ENCODE results near the gene NCKAP5. TPM values are rescaled to one million over a fixed set of nuclear protein-coding genes. Genes with fewer than 3 reads are reported as not detected.

The NCKAP5 gene
- polyA plus RNA-seq, 3 donors = 7.6 to 10.1 (median 8.2) TPM

DNA sequence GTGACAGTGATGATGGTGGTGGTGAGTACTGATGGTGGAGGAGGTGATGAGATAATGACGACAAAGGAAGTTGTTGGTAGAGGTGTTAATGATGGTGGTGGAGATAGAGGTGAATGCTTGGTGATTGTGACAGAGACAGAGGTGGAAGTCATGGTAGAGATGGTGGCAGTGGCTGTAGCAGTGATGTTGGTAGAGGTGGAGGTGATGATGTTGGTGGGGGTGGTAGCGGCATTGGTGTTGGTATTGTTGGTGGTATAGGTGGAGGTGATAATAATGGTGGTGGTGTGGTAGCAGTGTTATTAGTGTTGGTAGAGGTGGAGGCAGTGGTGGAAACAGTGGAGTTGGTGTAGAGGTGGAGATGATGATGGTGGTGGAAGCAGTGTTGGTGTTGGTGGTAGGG lies 934.6 kb downstream of the NCKAP5 start:
- DNase-seq (ENCODE audit: low read depth in 3 of 3, low spot score in 2 of 3) = no peak

DNA sequence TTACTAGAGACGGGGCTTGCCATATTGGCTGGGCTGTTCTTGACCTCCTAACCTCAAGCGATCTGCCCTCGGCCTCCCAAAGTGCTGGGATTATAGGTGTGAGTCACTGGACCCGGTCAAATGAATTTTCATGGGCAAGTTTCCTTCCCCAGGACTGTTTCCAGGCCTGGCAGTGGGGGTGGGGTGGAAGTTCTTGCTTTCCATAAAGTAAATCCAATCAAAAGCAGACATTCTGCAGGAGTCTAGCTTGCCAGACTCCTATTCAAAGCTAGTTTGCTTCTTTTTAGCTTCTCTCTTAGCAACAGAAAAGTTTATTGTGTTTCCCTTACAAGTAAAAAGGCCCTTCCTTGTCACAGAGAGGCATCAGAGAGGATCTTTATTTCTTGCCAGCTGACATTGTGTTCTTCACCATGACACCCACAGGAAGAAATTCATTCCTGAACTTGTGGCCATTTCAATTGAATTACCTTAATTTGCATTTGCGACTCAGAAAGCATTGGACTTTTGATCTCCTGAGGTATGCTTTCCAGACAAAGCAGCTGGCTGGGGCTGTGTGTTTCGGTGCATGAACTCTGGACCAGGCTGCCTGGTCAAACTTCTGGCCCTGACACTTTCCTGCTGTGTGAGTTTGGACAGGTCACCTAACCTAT lies 936.1 kb downstream of the NCKAP5 start:
- no peak for DNase-seq (ENCODE audit: low read depth in 3 of 3, low spot score in 2 of 3)

DNA sequence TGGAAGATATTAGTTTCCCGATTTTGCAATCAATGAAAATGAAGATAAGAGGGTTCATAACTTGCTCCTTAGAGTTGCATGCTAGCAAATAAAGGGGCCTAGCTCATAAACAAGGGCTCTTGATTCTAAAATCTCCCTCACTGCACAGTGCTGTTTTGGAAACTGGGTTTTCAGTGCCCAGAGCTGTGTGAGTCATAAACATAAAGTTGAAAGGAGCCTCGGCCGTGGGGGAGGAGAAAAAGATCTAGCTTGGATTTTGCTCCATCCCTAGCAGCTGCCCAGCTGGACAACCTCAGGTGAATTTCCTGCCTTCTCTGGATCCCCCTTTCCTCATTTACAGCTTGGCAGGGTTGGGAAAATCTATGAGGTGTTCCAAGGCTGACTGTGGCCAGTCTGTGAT lies 940.7 kb downstream of the NCKAP5 start:
- no peak for DNase-seq (ENCODE audit: low read depth in 3 of 3, low spot score in 2 of 3)

DNA sequence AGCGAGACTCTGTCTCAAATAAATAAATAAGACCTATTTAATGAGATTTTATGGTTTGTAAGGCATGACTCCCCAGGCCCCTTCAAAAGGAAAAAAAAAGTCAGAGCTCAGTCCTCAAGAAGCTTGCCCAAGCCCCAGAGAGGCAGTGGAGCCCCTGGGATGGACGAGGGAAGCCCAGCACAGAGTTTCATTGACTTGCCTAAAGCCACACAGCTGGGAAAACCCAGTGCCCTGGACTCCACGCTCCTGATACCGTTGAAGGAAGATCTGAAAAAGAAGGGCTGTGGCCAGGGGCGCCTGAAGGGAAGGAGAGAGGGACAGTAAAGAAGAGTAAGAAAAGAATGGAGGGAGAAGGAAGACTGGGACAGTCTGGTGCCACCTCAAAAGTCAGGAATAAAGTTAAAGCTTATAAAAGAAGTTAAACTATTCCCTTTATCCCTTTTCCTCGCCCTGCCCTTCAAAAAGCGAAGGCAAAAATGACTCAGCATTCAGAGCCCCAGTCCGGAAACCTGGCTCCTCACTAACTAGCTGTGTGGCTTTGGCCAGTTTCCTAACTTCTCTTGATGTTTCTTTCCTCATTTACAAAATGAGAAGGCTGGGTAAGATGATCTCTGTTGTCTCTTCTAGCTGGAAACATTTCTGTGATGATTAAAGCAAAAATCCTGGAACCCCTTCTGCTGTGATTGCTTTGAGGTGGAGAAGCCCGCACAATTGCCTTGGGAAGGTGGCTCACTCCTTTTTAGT lies 945.0 kb downstream of the NCKAP5 start:
- DNase-seq (ENCODE audit: low read depth in 3 of 3, low spot score in 2 of 3) = no peak

Data from right renal cortex interstitium (tissue), 3 donors.